Fibroblast of lung (primary cell): Measurements from ENCODE around the gene ESRP2.

Experiments
- EZH2 ChIP-seq: IDR thresholded peaks from 2 replicates; pipeline ENCODE4 v1.5.1; 2012; ENCODE audit warnings: low read length, control low read depth, mild to moderate bottlenecking; ENCODE audit errors: missing control alignments
- TF ChIP-seq, protein P1 (sequence below), 2 donors: IDR thresholded peaks in 1 of 2; conservative IDR thresholded peaks in 1 of 2; 1 replicate in 1 of 2; 2 replicates in 1 of 2; pipeline ENCODE4 v1.5.1; 2011 to 2012; ENCODE audit warnings: low read length in 2 of 2, control low read depth in 1 of 2, inconsistent platforms in 1 of 2, low read depth in 1 of 2, mild to moderate bottlenecking in 1 of 2

- TF ChIP-seq, protein P1, sequence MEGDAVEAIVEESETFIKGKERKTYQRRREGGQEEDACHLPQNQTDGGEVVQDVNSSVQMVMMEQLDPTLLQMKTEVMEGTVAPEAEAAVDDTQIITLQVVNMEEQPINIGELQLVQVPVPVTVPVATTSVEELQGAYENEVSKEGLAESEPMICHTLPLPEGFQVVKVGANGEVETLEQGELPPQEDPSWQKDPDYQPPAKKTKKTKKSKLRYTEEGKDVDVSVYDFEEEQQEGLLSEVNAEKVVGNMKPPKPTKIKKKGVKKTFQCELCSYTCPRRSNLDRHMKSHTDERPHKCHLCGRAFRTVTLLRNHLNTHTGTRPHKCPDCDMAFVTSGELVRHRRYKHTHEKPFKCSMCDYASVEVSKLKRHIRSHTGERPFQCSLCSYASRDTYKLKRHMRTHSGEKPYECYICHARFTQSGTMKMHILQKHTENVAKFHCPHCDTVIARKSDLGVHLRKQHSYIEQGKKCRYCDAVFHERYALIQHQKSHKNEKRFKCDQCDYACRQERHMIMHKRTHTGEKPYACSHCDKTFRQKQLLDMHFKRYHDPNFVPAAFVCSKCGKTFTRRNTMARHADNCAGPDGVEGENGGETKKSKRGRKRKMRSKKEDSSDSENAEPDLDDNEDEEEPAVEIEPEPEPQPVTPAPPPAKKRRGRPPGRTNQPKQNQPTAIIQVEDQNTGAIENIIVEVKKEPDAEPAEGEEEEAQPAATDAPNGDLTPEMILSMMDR (conservative IDR thresholded peaks at IDR 0.05 in 1 of 2, IDR thresholded peaks at IDR 0.05 in 1 of 2; ENCODE audit: low read depth in 1 of 2, low read length in 2 of 2): no peak
- no peak for TF ChIP-seq EZH2
Measured at GRCh38 chr16:68272507-68273209, 36.7 kb upstream of the ESRP2 start.
